Pulmonary artery endothelial cell (primary cell): ENCODE data around the gene VWA5B2. TPM values are rescaled to one million over a fixed set of nuclear protein-coding genes. Genes with fewer than 3 reads are reported as not detected.

Experiments used
- DNase-seq: peaks from one replicate; pipeline ENCODE4 v3.0.0-alpha.2; 2011; ENCODE audit warnings: low read depth, low spot score
- total RNA-seq: library from RNA; depleted of rRNA; stranded (reverse); fragments of >200 nt; gene quantifications from 2 replicates; pipeline ENCODE4 v1.2.3, GENCODE V29; 2014

The VWA5B2 gene
- not detected in 2 replicates for total RNA-seq

GRCh38 chr3:184229394-184230080, at the start of gene VWA5B2:
TSS of gene VWA5B2 (plus strand) at chr3:184229585. CDS start at chr3:184230529, 944 bp downstream.
- no peak for DNase-seq

GRCh38 chr3:184180165-184180564, 49.2 kb upstream of the VWA5B2 start:
- no peak for DNase-seq

- DNase-seq = no peak
Measured at GRCh38 chr3:184181596-184181995, 47.8 kb upstream of the VWA5B2 start.

GRCh38 chr3:184183679-184184078, 45.7 kb upstream of the VWA5B2 start:
- no peak for DNase-seq

- no peak for DNase-seq
Measured at GRCh38 chr3:184184546-184185230, 44.7 kb upstream of the VWA5B2 start.

GRCh38 chr3:184185461-184186183, 43.8 kb upstream of the VWA5B2 start:
- DNase-seq = peak; percentile 94

- DNase-seq = no peak
Measured at GRCh38 chr3:184186184-184186901, 43.0 kb upstream of the VWA5B2 start, which contains the start of gene ABCF3. TSS of gene ABCF3 (plus strand) at chr3:184186199. CDS start at chr3:184186208, 9 bp downstream.

GRCh38 chr3:184186902-184187207, 42.5 kb upstream of the VWA5B2 start:
- DNase-seq = no peak

- no peak for DNase-seq
Measured at GRCh38 chr3:184188080-184188479, 41.3 kb upstream of the VWA5B2 start.

- no peak for DNase-seq
Measured at GRCh38 chr3:184189421-184189820, 40.0 kb upstream of the VWA5B2 start.

- no peak for DNase-seq
Measured at GRCh38 chr3:184192889-184193288, 36.5 kb upstream of the VWA5B2 start.

GRCh38 chr3:184193991-184194539, 35.3 kb upstream of the VWA5B2 start:
- no peak for DNase-seq

GRCh38 chr3:184196536-184196935, 32.8 kb upstream of the VWA5B2 start:
- no peak for DNase-seq

- no peak for DNase-seq
Measured at GRCh38 chr3:184198509-184198908, 30.9 kb upstream of the VWA5B2 start.

- DNase-seq = no peak
Measured at GRCh38 chr3:184200825-184201224, 28.6 kb upstream of the VWA5B2 start.

- no peak for DNase-seq
Measured at GRCh38 chr3:184203526-184203925, 25.9 kb upstream of the VWA5B2 start.

- DNase-seq = no peak
Measured at GRCh38 chr3:184209146-184209923, 20.1 kb upstream of the VWA5B2 start.

- no peak for DNase-seq
Measured at GRCh38 chr3:184211297-184211696, 18.1 kb upstream of the VWA5B2 start.

- DNase-seq = no peak
Measured at GRCh38 chr3:184211718-184212117, 17.7 kb upstream of the VWA5B2 start.

GRCh38 chr3:184218814-184219213, 10.6 kb upstream of the VWA5B2 start:
- DNase-seq = no peak

GRCh38 chr3:184222521-184222920, 6.9 kb upstream of the VWA5B2 start:
- no peak for DNase-seq
